Testis (tissue), 2 donors: Measurements from ENCODE around the gene RGS6.

Experiments used
- POLR2A ChIP-seq: fragments of 450-650 bp; IDR thresholded peaks from one replicate; pipeline ENCODE4 v1.6.1; 2017; ENCODE audit warnings: antibody characterized with exemption, mild to moderate bottlenecking, moderate library complexity
- TF ChIP-seq, protein P1 (sequence below), 3 experiments: fragments of 450-650 bp in 2 of 3; fragments of 200-600 bp in 1 of 3; sonication (generic) in 1 of 3; IDR thresholded peaks; one replicate each; pipeline ENCODE4 v1.5.1; 2016 to 2019; ENCODE audit warnings: antibody characterized with exemption in 3 of 3, mild to moderate bottlenecking in 2 of 3, moderate library complexity in 1 of 3

DNA sequence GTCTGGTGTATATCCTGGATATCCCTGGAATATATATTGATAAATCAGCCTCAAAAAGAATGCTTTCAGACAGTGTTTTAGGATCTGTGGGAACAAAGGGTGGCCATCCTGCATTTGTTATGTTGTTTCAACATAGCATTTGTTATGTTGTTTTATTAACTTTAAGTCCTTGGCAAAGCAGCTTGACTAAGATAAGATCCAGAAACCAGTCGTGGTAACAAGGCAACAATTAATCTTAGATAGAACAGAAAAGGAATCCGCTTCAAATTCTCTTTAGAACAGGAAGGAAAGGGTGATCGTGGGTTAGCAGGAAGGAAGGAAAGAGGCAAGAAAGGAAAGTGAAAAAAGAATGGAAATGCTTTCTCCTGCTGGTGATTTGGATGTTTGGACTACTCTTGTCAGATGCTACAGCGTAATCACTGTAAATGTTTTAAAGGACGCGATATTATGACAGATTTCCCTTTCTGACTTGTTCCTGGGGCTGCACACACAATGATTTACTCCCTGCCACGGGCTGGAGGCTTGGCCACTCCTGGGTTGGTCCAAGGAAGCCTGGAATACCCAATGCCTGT lies 518.3 kb downstream of the RGS6 start:
- TF ChIP-seq, protein P1, sequence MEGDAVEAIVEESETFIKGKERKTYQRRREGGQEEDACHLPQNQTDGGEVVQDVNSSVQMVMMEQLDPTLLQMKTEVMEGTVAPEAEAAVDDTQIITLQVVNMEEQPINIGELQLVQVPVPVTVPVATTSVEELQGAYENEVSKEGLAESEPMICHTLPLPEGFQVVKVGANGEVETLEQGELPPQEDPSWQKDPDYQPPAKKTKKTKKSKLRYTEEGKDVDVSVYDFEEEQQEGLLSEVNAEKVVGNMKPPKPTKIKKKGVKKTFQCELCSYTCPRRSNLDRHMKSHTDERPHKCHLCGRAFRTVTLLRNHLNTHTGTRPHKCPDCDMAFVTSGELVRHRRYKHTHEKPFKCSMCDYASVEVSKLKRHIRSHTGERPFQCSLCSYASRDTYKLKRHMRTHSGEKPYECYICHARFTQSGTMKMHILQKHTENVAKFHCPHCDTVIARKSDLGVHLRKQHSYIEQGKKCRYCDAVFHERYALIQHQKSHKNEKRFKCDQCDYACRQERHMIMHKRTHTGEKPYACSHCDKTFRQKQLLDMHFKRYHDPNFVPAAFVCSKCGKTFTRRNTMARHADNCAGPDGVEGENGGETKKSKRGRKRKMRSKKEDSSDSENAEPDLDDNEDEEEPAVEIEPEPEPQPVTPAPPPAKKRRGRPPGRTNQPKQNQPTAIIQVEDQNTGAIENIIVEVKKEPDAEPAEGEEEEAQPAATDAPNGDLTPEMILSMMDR (IDR thresholded peaks at IDR 0.05), result no peak
- TF ChIP-seq POLR2A, result no peak
